A549 (cell line): Measurements from ENCODE around the gene TRAF3. TPM values are rescaled to one million over a fixed set of nuclear protein-coding genes. Genes with fewer than 3 reads are reported as not detected.

Experiments used
- ATAC-seq, 2 experiments: fragments of 200-7000 bp in 1 of 2; fragments of >200 bp in 1 of 2; cut with Nextera tagmentation in 1 of 2; cut with Tn5 transposase in 1 of 2; 3 replicates each; pipeline versions ENCODE4 v1.8.0 to v1.9.1; 2018 to 2020; ENCODE audit warnings: mild to moderate bottlenecking in 1 of 2, moderate library complexity in 1 of 2
- CTCF ChIA-PET: fragments of 300-600 bp; sonication (Branson Sonifier 250); formaldehyde crosslinking; extraction: SDS; loops from one replicate; lab custom pipeline; 2021; ENCODE audit warnings: antibody characterized with exemption, inconsistent platforms; lab: Yijun Ruan, JAX
- POLR2A ChIA-PET: fragments of 350-600 bp; formaldehyde crosslinking; extraction: SDS; loops from one replicate; lab custom pipeline; 2021; ENCODE audit warnings: antibody characterized with exemption, inconsistent platforms; lab: Yijun Ruan, JAX
- DNase-seq, 2 experiments: peaks; one replicate each; pipeline versions ENCODE4 v3.0.0 to v3.0.0-alpha.2; 2011 to 2016; ENCODE audit warnings: low read depth in 1 of 2, low spot score in 1 of 2
- FAIRE-seq: peaks from 2 replicates; lab custom pipeline; 2011; peaks lifted over from hg19 to GRCh38; lab: Jason Lieb, UNC
- H3K27ac ChIP-seq, 2 experiments: fragments of >200 bp; sonication (Bioruptor Twin); formaldehyde crosslinking; 3 replicates each; pipeline ENCODE4 v1.5.1; 2016 to 2017
- H3K4me1 ChIP-seq: fragments of >200 bp; sonication (Bioruptor Twin); formaldehyde crosslinking; 3 replicates; pipeline ENCODE4 v1.6.1; 2016
- H3K4me2 ChIP-seq: fragments of >200 bp; sonication (Bioruptor Twin); formaldehyde crosslinking; 3 replicates; pipeline ENCODE4 v1.6.1; 2016
- H3K4me3 ChIP-seq: fragments of >200 bp; sonication (Bioruptor Twin); formaldehyde crosslinking; 3 replicates; pipeline ENCODE4 v1.5.1; 2016
- H3K9me3 ChIP-seq: fragments of >200 bp; sonication (Bioruptor Twin); formaldehyde crosslinking; 3 replicates; pipeline ENCODE4 v1.6.1; 2016
- BHLHE40 ChIP-seq: IDR thresholded peaks from 2 replicates; pipeline ENCODE4 v1.6.1; 2012; ENCODE audit warnings: low read depth, low read length, inconsistent platforms
- CBX8 ChIP-seq: fragments of 200-600 bp; sonication (generic); IDR thresholded peaks from 2 replicates; pipeline ENCODE4 v1.6.1; 2016
- CHD4 ChIP-seq: fragments of 200-600 bp; sonication (generic); IDR thresholded peaks from 2 replicates; pipeline ENCODE4 v1.6.1; 2016; ENCODE audit warnings: antibody characterized with exemption, mild to moderate bottlenecking, borderline replicate concordance
- ESRRA ChIP-seq: fragments of 150-350 bp; IDR thresholded peaks from 2 replicates; pipeline ENCODE4 v1.6.1; 2014; ENCODE audit warnings: mild to moderate bottlenecking, low read length, borderline replicate concordance
- FOSB ChIP-seq: fragments of 250-450 bp; sonication (Bioruptor Pico); IDR thresholded peaks from 2 replicates; pipeline ENCODE4 v1.5.0; 2020; ENCODE audit warnings: mild to moderate bottlenecking, moderate library complexity
- FOXS1 ChIP-seq: fragments of 250-450 bp; sonication (Bioruptor Pico); IDR thresholded peaks from 2 replicates; pipeline ENCODE4 v1.5.0; 2020; ENCODE audit warnings: mild to moderate bottlenecking, moderate library complexity
- GATA3 ChIP-seq: IDR thresholded peaks from 2 replicates; pipeline ENCODE4 v1.6.1; 2012; ENCODE audit warnings: borderline replicate concordance
- MAFK ChIP-seq: fragments of 450-650 bp; IDR thresholded peaks from 2 replicates; pipeline ENCODE4 v1.6.1; 2014; ENCODE audit not compliant: partially characterized antibody
- MYC ChIP-seq: IDR thresholded peaks from 2 replicates; pipeline ENCODE4 v1.6.1; 2012; ENCODE audit warnings: mild to moderate bottlenecking, inconsistent platforms, low read length, improper control_type of control experiment, borderline replicate concordance
- NFE2L2 ChIP-seq: fragments of 150-350 bp; conservative IDR thresholded peaks from 2 replicates; pipeline ENCODE4 v1.6.1; 2014; ENCODE audit warnings: low read length
- PHF8 ChIP-seq: fragments of 200-600 bp; sonication (generic); IDR thresholded peaks from 2 replicates; pipeline ENCODE4 v1.6.1; 2016; ENCODE audit warnings: low read depth, mild to moderate bottlenecking, antibody characterized with exemption, moderate library complexity, borderline replicate concordance
- POLR2A ChIP-seq: IDR thresholded peaks from 2 replicates; pipeline ENCODE4 v1.6.1; 2012; ENCODE audit warnings: mild to moderate bottlenecking, low read length
- POLR2AphosphoS2 ChIP-seq: conservative IDR thresholded peaks from 2 replicates; pipeline ENCODE4 v1.6.1; 2012; ENCODE audit warnings: low read length, improper control_type of control experiment, inconsistent platforms
- RCOR1 ChIP-seq: fragments of 150-350 bp; IDR thresholded peaks from 2 replicates; pipeline ENCODE4 v1.6.1; 2014; ENCODE audit warnings: antibody characterized with exemption, low read length, low read depth
- RFX5 ChIP-seq: fragments of 450-650 bp; IDR thresholded peaks from 2 replicates; pipeline ENCODE4 v1.7.1; 2014; ENCODE audit warnings: antibody characterized with exemption, mild to moderate bottlenecking, moderate library complexity
- SREBF2 ChIP-seq: fragments of 450-650 bp; IDR thresholded peaks from 2 replicates; pipeline ENCODE4 v1.6.1; 2014; ENCODE audit warnings: mild to moderate bottlenecking, moderate library complexity
- ZFP36 ChIP-seq: fragments of 450-650 bp; IDR thresholded peaks from 2 replicates; pipeline ENCODE4 v1.6.1; 2014; ENCODE audit warnings: borderline replicate concordance; ENCODE audit not compliant: partially characterized antibody
- ZSCAN20 ChIP-seq: fragments of 250-450 bp; sonication (Bioruptor Pico); IDR thresholded peaks from 2 replicates; pipeline ENCODE4 v1.8.0; 2022; ENCODE audit warnings: mild to moderate bottlenecking, moderate library complexity
- WGBS: methylation state at CpG from one replicate; pipeline ENCODE4 v1.1.6; 2017; ENCODE audit errors: missing lambda C conversion rate; 5-methylcytosine and 5-hydroxymethylcytosine counted together
- polyA plus RNA-seq, 4 experiments: library from polyadenylated mRNA; depleted of rRNA in 3 of 4; stranded (reverse); fragments of >200 nt; fragmentation: RNase III in 1 of 4; extraction: RNeasy Plus Mini Kit Qiagen cat#74134 plus additional on column Dnase treatment in 1 of 4; gene quantifications; 2 replicates in 3 of 4; 3 replicates in 1 of 4; pipeline ENCODE4 v1.2.3, GENCODE V29; 2011 to 2017
- TF ChIP-seq, protein P1 (sequence below): fragments of 450-650 bp; IDR thresholded peaks from 2 replicates; pipeline ENCODE4 v1.6.1; 2014; ENCODE audit warnings: antibody characterized with exemption
- TF ChIP-seq, protein P2 (sequence below): IDR thresholded peaks from 2 replicates; pipeline ENCODE4 v1.6.1; 2012; ENCODE audit warnings: low read depth, borderline replicate concordance
- TF ChIP-seq, protein P3 (sequence below): fragments of >200 bp; sonication (Bioruptor Twin); formaldehyde crosslinking; IDR thresholded peaks from 3 replicates; pipeline ENCODE4 v1.5.1; 2016
- TF ChIP-seq, protein P4 (sequence below): fragments of 250-450 bp; sonication (Bioruptor Pico); IDR thresholded peaks from 2 replicates; pipeline ENCODE4 v1.5.0; 2021; ENCODE audit warnings: mild to moderate bottlenecking, moderate library complexity, borderline replicate concordance

The TRAF3 gene
- polyA plus RNA-seq, 2 of the 4 experiments (the other 2 are of a cell fraction): 20.2 to 25.5 TPM

DNA sequence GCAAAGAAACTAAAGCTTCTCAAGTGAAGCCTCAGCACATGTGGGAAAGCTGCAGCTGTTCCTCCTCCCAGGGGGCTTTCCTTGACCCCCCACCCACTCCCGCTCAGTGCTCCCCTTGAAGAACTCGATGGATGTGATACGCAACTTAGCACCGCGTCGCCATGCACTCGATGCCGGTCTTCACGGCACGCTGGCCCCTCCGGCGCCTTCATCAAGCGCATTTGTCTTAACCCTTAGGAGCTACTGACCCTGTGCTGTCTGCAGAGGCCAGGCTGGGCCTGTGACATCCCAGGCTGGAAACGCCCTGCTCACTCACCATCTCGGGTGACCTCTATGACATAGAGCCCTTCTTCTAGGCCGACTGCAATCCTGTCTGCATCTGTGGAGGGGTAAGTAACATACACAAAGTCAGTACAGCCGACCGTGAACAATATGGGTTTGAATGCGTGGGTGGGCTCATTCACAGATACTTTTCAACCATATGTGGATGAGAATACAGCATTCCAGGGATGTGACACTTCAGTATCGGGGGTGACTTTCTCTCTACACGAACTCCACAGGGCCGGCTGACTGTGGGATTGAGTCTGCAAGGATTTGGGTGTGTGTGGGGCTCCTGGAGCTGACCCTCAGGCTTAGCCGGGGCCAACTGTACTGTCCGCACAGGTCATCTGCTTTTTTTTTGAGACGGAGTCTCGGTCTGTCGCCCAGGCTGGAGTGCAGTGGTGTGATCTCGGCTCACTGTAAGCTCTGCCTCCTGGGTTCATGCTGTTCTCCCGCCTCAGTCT, 168.3 kb downstream of the TRAF3 start:
- CTCF ChIA-PET: no interaction called here
- H3K4me1 ChIP-seq: 0 out of 3 replicates have a peak, but pooled peaks cover 8% of the 10 kb centered on the region
- H3K4me3 ChIP-seq: no peak overlapping the region
- ATAC-seq: no peak
- DNase-seq: no peak
- H3K9me3 ChIP-seq: no peaks in the 10 kb centered on the region
- POLR2A ChIA-PET: no interaction called here
- H3K4me2 ChIP-seq: no peak overlapping the region
- FAIRE-seq: no peak
- no peak for TF ChIP-seq RCOR1
- no peak for TF ChIP-seq MAFK
- no peak for TF ChIP-seq CHD4
- no peak for TF ChIP-seq NFE2L2
- no peak for TF ChIP-seq PHF8
- no peak for TF ChIP-seq ZSCAN20 (CRISPR knock-in tag)
- TF ChIP-seq, protein P1, sequence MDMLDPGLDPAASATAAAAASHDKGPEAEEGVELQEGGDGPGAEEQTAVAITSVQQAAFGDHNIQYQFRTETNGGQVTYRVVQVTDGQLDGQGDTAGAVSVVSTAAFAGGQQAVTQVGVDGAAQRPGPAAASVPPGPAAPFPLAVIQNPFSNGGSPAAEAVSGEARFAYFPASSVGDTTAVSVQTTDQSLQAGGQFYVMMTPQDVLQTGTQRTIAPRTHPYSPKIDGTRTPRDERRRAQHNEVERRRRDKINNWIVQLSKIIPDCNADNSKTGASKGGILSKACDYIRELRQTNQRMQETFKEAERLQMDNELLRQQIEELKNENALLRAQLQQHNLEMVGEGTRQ: no peak
- TF ChIP-seq SREBF2: no peak
- no peak for TF ChIP-seq POLR2AphosphoS2
- TF ChIP-seq RFX5: no peak
- TF ChIP-seq, protein P2, sequence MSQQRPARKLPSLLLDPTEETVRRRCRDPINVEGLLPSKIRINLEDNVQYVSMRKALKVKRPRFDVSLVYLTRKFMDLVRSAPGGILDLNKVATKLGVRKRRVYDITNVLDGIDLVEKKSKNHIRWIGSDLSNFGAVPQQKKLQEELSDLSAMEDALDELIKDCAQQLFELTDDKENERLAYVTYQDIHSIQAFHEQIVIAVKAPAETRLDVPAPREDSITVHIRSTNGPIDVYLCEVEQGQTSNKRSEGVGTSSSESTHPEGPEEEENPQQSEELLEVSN: no peak
- TF ChIP-seq, protein P3, sequence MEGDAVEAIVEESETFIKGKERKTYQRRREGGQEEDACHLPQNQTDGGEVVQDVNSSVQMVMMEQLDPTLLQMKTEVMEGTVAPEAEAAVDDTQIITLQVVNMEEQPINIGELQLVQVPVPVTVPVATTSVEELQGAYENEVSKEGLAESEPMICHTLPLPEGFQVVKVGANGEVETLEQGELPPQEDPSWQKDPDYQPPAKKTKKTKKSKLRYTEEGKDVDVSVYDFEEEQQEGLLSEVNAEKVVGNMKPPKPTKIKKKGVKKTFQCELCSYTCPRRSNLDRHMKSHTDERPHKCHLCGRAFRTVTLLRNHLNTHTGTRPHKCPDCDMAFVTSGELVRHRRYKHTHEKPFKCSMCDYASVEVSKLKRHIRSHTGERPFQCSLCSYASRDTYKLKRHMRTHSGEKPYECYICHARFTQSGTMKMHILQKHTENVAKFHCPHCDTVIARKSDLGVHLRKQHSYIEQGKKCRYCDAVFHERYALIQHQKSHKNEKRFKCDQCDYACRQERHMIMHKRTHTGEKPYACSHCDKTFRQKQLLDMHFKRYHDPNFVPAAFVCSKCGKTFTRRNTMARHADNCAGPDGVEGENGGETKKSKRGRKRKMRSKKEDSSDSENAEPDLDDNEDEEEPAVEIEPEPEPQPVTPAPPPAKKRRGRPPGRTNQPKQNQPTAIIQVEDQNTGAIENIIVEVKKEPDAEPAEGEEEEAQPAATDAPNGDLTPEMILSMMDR: no peak
- 91% methylated on average over 29 of the region's 29 CpGs for WGBS
- H3K27ac ChIP-seq: no peak overlapping the region

DNA sequence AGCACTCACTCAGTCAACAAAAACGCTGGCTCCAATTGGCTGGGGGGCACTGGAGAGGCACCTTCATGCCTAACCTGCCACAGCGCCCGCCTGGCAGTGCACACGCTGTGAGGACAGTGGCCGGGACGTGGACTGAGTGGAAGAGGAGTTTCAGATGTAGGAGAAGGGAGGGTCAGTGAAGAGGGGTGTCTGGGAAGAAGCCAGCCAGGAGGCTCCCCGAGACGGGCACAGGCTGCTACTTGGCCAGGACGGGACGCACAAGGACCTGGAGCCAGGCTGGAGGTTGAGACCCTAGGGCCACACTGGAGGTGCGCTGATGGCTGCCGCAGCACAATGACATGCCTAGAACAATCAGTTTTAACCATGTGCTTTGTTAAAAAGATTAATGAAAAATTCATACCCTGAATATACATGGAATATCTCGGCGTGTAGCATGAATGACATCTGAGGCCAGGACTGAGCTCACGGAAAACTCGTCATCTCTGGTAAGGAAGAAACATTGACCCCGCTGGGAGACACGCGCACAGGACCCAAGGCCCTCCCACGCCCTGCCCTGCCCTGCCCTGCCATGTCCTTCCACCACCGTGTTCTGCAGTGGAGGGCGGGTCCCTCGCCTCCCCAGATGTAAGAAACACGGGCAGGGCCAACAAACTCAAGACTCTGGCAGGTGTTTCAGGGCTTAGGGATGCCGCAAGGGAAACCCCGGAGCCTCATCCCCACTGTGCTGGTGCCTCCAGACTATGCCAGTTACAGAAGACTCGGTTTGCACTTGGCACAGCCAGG, 170.3 kb downstream of the TRAF3 start:
- WGBS: 82% methylated on average over 24 of the region's 27 CpGs
- no peak for TF ChIP-seq ZFP36
- no peak for TF ChIP-seq GATA3
- TF ChIP-seq, protein P2: no peak
- no peak for TF ChIP-seq MYC
- no peak for TF ChIP-seq POLR2A
- no peak for TF ChIP-seq NFE2L2
- TF ChIP-seq FOSB (CRISPR knock-in tag): no peak
- TF ChIP-seq, protein P4, sequence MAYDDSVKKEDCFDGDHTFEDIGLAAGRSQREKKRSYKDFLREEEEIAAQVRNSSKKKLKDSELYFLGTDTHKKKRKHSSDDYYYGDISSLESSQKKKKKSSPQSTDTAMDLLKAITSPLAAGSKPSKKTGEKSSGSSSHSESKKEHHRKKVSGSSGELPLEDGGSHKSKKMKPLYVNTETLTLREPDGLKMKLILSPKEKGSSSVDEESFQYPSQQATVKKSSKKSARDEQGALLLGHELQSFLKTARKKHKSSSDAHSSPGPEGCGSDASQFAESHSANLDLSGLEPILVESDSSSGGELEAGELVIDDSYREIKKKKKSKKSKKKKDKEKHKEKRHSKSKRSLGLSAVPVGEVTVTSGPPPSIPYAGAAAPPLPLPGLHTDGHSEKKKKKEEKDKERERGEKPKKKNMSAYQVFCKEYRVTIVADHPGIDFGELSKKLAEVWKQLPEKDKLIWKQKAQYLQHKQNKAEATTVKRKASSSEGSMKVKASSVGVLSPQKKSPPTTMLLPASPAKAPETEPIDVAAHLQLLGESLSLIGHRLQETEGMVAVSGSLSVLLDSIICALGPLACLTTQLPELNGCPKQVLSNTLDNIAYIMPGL (CRISPR knock-in tag): no peak
- TF ChIP-seq MAFK: no peak
- no peak for TF ChIP-seq RCOR1
- no peak for TF ChIP-seq BHLHE40
- no peak for TF ChIP-seq CBX8
- no peak for TF ChIP-seq FOXS1 (CRISPR knock-in tag)
- TF ChIP-seq RFX5: no peak
- no peak for TF ChIP-seq ESRRA
- DNase-seq: no peak
- Histone ChIP-seq H3K27ac (no peak overlapping the region), H3K9me3 (no peaks in the 10 kb centered on the region), H3K4me2 (no peak overlapping the region), H3K4me1 (0 out of 3 replicates have a peak, but pooled peaks cover 8% of the 10 kb centered on the region), H3K4me3 (no peak overlapping the region)
- ATAC-seq: no peak
- FAIRE-seq: no peak
- ChIA-PET POLR2A (no interaction called here), CTCF (interaction anchor here (1.2 kb wide), 1 partner anchor 33 kb away, joined by 3 read pairs; no protein-coding TSS in a partner anchor)
